Kasumi-1 (cell line): ENCODE results near the gene COG2.
"Not testable (repeated sequence)": the region's sequence is repeated elsewhere in the genome, so short reads cannot be mapped to it uniquely, and the experiment has no call there.

Source experiments
- DNase-seq, 2 experiments: peaks; one replicate each; lab custom pipeline; 2025; lab: John Stamatoyannopoulos, UW

The COG2 gene

GRCh38 chr1:230679192-230679591 lies 36.9 kb downstream of the COG2 start:
- no peak for DNase-seq

GRCh38 chr1:230679825-230680224 lies 37.5 kb downstream of the COG2 start:
- DNase-seq = no peak

GRCh38 chr1:230680300-230681025 lies 38.2 kb downstream of the COG2 start:
- no peak for DNase-seq

GRCh38 chr1:230681599-230681998 lies 39.3 kb downstream of the COG2 start:
- DNase-seq = peak; percentile 65 to 72

DNA sequence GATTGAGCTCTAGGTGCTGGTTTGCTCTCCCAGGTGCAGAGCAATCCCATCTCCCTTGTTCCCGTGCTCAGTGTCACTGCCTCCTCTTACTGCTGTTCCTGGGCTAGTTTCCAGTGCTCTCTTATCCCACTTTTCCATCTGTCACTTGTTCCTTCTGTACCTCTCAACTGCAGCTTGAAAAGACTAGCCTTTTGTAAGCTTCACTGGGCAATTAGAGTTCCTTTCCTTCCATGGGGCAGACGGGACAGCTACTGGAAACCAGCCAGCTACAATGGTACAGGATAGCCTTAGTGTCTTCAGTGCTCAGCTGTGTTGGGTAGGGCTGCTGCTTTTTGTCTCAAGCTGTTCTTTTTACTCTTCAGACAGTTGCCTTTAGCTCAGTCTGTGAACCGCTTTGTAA lies 40.0 kb downstream of the COG2 start:
- DNase-seq = no peak

DNA sequence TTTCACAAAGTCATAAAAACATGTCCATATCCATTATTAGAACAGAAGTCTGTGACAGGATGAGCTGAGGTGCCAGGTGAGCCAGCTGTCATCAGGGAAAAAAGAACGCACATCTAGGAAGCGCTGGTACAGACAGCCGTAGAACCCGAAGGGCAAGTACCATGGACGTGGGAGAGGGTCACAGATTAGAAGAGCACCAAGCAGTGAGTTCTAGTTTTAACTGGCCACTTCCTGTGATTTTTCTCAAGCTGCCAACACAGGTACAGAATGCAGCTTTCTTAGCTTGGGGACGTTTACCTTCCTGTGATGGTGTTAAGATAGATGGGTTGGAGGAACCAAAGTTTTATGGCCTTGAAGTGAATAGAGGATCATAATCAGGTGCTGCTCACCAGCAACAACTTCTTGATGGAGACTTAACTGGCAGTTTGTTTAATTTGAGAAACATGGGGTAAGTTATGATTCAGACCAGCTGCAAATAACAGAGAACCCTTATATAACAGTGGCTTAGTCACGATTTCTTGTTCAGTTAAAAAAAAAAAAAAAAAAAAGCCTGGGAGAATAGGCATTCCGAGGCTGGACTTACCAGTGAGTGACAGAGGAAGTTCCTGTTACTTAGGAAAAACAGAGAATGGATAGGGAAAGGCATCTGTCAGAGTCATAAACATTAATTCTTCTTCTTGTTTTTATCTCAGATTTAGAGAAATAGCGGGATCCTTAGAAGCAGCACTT lies 40.8 kb downstream of the COG2 start:
- no peak for DNase-seq

- DNase-seq = no peak
Observed at GRCh38 chr1:230684146-230684545, 41.9 kb downstream of the COG2 start.

GRCh38 chr1:230684998-230685397 lies 42.7 kb downstream of the COG2 start:
- DNase-seq = no peak

- no peak for DNase-seq
Observed at GRCh38 chr1:230686747-230687146, 44.5 kb downstream of the COG2 start.

DNA sequence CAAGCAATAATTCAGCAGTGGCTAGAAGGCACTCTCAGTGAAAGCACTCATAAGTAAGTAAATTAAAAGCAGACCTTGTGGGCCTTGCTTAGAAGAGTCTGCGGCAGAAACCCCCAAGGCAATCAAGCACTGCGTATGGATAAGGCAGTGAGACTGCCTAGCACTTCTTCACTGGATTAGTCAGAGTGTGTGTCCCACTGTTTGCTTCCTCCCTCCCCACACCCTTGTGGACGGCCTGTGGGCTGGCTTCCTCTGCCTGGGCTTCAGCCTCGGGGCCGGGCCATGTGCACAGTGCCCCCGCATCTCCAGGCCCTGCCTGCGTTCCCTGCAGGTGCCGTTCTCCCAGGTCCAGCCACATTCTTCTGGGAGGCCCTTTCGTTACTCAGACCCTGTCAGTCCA lies 47.8 kb downstream of the COG2 start:
- DNase-seq = no peak

GRCh38 chr1:230691615-230692014 lies 49.3 kb downstream of the COG2 start:
- no peak for DNase-seq

DNA sequence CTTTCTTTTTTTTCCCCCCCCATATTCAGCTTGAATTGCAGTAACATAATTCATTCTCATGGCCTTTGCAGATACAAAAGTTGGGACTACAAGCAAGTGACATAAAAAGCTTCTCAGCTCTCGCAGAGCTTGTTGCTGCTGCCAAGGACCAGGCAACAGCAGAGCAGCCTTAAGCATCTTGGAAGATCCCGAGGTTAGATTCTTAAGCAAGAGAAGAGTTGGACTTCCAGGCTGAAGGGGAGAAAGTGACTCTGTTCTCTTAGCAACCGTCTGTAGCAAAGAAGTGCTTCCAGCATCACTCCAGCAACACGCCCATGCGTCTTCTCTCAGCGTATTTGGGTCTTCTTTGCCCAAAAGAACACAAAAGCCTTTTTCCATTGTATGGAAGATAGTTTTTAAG lies 50.9 kb downstream of the COG2 start:
- no peak for DNase-seq

DNA sequence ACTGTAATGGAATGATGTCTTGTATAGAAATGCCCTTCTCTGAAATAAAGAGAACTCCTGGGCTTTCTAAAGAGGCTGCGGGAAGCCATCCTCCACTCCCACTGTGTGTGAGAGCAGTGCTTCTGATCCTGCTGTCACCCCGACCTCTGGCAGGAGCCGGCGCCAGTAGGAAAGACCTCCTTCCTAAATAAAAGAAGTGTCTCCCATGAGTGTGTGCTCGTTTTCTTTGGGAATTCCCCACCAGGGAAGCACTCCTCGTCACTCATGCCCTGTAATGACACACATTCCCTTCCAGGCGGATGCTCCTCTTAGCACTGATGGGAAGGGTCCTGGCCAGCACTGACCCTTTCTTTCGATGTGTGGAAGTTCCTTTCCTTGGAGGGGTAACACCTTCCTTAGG lies 51.5 kb downstream of the COG2 start:
- no peak for DNase-seq

- no peak for DNase-seq
Observed at GRCh38 chr1:230694464-230694863, 52.2 kb downstream of the COG2 start.

DNA sequence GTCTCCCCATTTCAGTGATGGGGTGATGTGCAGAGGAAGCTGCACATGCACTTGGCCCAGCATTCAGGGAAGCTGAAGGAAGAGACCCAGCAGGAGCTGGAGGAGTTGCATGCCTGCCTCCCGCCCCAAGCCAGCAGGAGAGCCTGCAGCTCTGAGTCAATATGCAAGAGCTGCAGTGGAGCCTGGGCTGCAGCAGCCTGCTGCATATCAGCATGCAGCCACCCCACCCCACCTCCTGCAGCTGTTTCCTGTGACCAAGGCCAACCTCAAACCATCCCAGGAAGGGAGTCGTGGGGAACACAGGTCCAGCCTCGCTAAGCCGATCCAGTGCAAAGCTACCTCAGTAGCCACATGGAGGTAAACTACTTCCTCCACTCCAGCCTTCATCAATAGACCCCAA lies 52.7 kb downstream of the COG2 start:
- DNase-seq = no peak

- DNase-seq = no peak
Observed at GRCh38 chr1:230696218-230696617, 53.9 kb downstream of the COG2 start.

- DNase-seq = no peak
Observed at GRCh38 chr1:230696722-230697437, 54.6 kb downstream of the COG2 start.

DNA sequence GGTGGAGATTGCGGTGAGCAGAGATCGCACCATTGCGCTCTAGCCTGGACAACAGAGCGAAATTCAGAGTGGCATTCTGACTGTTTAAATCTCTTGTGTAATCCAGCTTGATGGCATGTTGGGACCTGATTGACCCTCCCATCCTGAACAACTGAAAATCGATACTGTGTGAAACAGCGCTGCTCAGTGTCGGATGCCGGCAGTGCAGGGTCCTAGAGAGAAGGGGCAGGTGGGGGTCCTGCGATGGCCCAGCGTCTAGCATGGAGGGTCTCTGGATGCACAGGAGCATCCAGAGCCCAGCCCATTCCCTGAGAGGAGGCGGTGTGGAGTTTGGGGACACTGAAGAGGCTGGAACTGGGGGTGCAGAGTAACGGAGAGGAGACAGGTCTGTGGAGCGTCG lies 55.8 kb downstream of the COG2 start:
- DNase-seq = no peak

DNA sequence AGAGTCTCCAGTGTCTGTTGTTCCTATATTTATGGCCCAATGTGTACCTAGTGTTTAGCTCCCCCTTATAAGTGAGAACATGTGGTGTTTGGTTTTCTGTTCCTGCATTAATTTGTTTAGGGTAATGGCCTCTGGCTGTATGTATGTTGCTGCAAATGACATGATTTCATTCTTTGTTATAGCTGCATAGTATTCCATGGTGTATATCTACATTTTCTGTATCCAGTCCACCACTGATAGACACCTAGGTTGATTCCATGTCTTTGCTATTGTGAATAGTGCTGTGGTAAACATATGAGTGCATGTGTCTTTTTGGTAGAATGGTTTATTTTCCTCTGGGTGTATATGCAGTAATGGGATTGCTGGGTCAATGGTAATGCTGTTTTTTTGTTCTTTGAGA lies 56.7 kb downstream of the COG2 start:
- DNase-seq = not testable (repeated sequence)

DNA sequence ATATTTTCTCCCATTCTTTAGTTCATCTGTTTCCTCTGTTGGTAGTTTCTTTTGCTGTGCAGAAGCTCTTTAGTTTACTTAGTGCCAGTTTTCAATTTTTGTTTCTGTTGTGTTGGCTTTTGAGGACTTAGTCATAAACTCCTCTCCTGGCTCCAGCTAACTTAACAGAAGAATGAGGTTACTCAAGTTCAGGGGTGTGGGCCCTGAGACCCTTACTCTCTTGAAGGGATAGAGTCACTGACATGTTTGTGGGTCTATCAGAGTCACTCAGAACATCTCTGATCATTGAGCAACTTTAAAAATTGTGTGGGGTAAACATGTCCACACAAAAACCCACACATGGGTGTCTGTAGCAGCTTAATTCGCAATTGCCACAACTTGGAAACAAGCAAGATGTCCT lies 57.4 kb downstream of the COG2 start:
- DNase-seq = no peak

GRCh38 chr1:230700132-230700531 lies 57.9 kb downstream of the COG2 start:
- no peak for DNase-seq

DNA sequence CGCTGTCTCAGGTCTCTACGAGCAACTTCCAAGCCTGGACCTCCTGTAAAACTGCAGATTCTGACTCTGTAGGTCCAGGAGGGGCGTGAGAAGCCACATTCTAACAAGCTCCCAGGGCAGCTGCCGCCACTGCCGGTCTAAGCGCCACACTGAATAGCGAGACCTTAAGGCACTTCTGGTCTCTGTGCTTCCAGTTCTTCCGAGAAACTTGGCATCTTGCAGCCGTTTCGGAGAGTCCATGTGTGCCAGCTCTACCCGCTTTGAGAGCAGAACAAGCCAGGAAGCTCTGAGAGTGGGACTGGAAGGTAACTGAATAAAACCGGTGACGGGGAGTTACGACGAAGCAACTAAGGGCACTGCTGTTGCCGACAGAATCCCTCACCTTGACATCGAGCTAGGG lies 59.2 kb downstream of the COG2 start:
- DNase-seq = no peak
